A204.1 (cell line): ENCODE results near the gene UVRAG.

Experiments
- FAIRE-seq: peaks from 2 replicates; lab custom pipeline; 2012; peaks lifted over from hg19 to GRCh38; lab: Jason Lieb, UNC

UVRAG gene

GRCh38 chr11:76152741-76153570 lies 337.9 kb downstream of the UVRAG start:
- no peak for FAIRE-seq

GRCh38 chr11:76153571-76153923 lies 338.5 kb downstream of the UVRAG start:
- no peak for FAIRE-seq

GRCh38 chr11:76155500-76156227 lies 340.7 kb downstream of the UVRAG start:
- no peak for FAIRE-seq

- no peak for FAIRE-seq
Observed at GRCh38 chr11:76156971-76157427, 342.0 kb downstream of the UVRAG start.

- FAIRE-seq: no peak
Observed at GRCh38 chr11:76157891-76158290, 342.9 kb downstream of the UVRAG start.

- FAIRE-seq: no peak
Observed at GRCh38 chr11:76158394-76159302, 343.6 kb downstream of the UVRAG start.

- FAIRE-seq: no peak
Observed at GRCh38 chr11:76159303-76159937, 344.4 kb downstream of the UVRAG start.

GRCh38 chr11:76159983-76160661 lies 345.1 kb downstream of the UVRAG start:
- no peak for FAIRE-seq

GRCh38 chr11:76160856-76161255 lies 345.8 kb downstream of the UVRAG start:
- FAIRE-seq: no peak

GRCh38 chr11:76161261-76161961 lies 346.4 kb downstream of the UVRAG start:
- FAIRE-seq: no peak

GRCh38 chr11:76162336-76163288 lies 347.6 kb downstream of the UVRAG start:
- no peak for FAIRE-seq

GRCh38 chr11:76163289-76163880 lies 348.4 kb downstream of the UVRAG start:
- FAIRE-seq: no peak

GRCh38 chr11:76164081-76164480 lies 349.1 kb downstream of the UVRAG start:
- FAIRE-seq: no peak

- FAIRE-seq: no peak
Observed at GRCh38 chr11:76164861-76165751, 350.1 kb downstream of the UVRAG start.

- no peak for FAIRE-seq
Observed at GRCh38 chr11:76166314-76166713, 351.3 kb downstream of the UVRAG start.

GRCh38 chr11:76167590-76167989 lies 352.6 kb downstream of the UVRAG start:
- no peak for FAIRE-seq

- FAIRE-seq: no peak
Observed at GRCh38 chr11:76169473-76169896, 354.5 kb downstream of the UVRAG start.

- no peak for FAIRE-seq
Observed at GRCh38 chr11:76170468-76170867, 355.5 kb downstream of the UVRAG start.
